GM18873 (cell line): Measurements from ENCODE around the gene NPAS3.

ENCODE experiments used
- ATAC-seq: cut with Tn5 transposase; IDR thresholded peaks from one replicate; pipeline ENCODE4 v1.9.1; 2021; ENCODE audit warnings: mild to moderate bottlenecking, moderate library complexity, moderate number of reproducible peaks; ENCODE audit not compliant: unreplicated experiment, low FRiP score

Gene NPAS3

DNA sequence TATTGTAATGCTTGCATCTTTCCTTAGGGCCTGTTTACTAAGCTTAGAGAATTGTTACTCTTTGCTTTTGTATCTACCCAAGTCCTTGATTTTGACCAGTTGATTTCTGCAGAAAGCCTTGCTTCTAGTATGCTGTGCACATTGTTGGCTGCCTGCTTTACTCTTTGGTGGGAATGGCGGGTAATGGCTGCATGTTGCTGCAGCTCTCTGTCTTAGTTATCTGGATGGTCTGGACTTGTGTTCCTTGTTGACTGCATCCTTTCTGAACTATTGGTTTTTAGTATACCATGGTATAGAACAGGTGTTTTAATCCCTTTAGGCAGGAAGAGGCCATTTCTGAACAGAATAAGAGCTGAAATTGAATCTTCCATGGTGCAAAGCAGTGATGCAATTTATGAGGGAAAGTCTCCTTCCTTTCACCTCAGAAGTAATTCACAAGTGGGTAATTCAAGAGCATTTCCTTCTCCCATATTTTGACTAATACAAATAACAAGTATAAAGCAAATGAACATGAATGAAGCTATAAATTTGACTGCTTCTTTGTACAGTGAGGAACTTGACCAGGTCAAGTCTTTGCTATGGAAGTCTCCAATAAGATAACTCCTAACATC, 466.4 kb downstream of the NPAS3 start:
- no peak for ATAC-seq

- no peak for ATAC-seq
Observed at GRCh38 chr14:33406766-33407165, 468.1 kb downstream of the NPAS3 start.

DNA sequence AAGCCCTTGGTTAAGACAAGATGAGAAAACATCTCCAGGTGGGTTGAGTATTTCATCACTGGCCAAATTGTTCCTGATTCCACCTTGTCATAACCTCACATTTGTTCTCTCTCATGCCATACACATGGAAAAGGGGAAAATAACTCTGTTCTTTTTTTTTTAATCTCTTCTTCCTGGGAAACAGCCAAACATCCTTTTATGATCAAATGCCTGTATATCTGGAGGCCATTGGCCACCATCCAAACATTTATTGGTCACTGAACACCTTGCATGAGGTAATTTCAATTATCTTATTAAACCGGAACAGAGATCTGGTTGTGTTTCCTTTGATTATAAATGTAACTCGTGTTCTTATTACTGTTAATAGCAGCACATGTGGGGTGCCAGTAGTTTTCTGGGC, 469.6 kb downstream of the NPAS3 start:
- no peak for ATAC-seq

- ATAC-seq, result no peak
Observed at GRCh38 chr14:33412450-33412849, 473.8 kb downstream of the NPAS3 start.

- no peak for ATAC-seq
Observed at GRCh38 chr14:33413381-33413780, 474.7 kb downstream of the NPAS3 start.

- no peak for ATAC-seq
Observed at GRCh38 chr14:33414041-33414440, 475.4 kb downstream of the NPAS3 start.

GRCh38 chr14:33420051-33420627, 481.5 kb downstream of the NPAS3 start:
- no peak for ATAC-seq

- ATAC-seq, result no peak
Observed at GRCh38 chr14:33430414-33431035, 491.8 kb downstream of the NPAS3 start.

DNA sequence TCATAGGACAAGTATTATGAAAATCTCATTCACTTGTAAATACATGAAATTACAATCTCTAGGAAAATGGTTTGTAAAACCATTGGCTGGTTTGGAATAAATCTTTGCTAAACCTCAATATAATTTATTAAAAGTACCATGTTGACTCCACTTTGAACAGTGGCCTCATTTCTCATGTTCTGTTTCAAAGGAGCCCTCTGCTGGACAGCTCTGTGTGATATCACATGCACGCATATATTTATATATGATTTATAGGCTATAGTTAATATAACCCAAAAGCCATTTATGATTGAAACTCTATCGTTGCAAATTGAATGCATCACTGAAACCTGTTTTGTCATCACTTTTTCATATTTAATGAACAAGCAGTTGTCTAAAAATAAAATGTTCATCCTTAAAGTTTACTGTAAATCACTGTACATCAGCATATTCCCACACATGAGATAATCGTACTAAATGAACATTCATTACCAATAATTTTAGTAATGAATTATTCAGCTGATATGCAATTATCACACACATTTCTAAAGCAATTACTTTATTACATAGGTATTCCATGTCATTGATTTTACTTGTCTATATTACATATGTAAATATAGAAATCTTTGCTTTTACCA, 493.8 kb downstream of the NPAS3 start:
- no peak for ATAC-seq

GRCh38 chr14:33433396-33433795, 494.7 kb downstream of the NPAS3 start:
- no peak for ATAC-seq

DNA sequence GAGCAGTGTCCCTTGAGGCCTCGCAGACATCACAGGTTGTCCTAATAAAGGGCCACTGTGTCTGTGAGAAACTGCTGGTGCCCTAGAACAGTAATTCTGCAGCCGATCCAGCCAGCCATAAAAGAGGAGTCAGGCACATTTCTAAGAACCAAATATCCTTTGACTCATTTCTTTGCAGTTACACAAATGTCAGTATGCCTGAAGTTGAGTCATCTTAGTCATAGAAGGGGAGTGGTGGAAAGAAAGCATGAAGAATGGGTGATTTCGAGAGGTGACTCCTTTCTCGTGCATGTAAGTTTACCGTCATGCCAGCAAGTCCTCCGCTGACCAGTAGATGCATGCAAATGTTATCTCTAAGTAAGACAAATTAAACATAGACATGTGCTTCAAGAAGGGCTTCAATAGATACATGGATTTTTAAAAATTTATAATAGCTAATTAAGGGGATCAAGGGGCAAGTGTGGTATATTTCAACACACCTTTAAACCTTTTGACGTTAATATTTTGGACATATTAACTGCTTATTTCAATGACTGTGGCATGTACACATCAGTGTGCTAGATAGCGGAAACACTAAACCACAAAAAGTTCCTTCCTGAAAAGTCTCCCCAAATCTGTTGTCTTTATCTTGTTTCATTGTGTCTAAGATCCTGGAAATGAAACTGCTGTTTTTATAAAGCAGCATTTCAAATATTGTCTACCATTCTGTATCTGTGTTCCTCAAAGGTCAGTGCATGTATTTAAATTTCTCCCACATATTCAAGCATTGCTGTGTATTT, 497.4 kb downstream of the NPAS3 start:
- ATAC-seq, result no peak

DNA sequence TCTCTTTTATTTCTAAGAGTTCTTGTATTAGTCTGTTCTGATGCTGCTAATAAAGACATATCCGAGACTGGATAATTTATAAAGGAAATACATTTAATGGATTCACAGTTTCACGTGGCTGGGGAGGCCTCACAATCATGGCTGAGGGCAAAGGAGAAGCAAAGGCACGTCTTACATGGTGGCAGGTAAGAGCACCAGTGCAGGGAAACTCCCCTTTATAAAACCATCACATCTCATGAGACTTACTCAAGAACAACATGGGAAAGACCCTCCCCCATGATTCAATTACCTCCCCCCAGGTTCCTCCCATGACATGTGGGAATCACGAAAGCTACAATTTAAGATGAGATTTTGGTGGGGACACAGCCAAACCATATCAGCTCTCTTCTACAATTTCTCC, 503.0 kb downstream of the NPAS3 start:
- ATAC-seq, result no peak

GRCh38 chr14:33444136-33444535, 505.5 kb downstream of the NPAS3 start:
- ATAC-seq, result no peak

- ATAC-seq, result no peak
Observed at GRCh38 chr14:33449268-33449667, 510.6 kb downstream of the NPAS3 start.

- ATAC-seq, result no peak
Observed at GRCh38 chr14:33449703-33450395, 511.2 kb downstream of the NPAS3 start.

GRCh38 chr14:33450416-33450815, 511.7 kb downstream of the NPAS3 start:
- no peak for ATAC-seq

GRCh38 chr14:33451211-33451610, 512.5 kb downstream of the NPAS3 start:
- ATAC-seq, result no peak

- ATAC-seq, result no peak
Observed at GRCh38 chr14:33452995-33453394, 514.3 kb downstream of the NPAS3 start.

DNA sequence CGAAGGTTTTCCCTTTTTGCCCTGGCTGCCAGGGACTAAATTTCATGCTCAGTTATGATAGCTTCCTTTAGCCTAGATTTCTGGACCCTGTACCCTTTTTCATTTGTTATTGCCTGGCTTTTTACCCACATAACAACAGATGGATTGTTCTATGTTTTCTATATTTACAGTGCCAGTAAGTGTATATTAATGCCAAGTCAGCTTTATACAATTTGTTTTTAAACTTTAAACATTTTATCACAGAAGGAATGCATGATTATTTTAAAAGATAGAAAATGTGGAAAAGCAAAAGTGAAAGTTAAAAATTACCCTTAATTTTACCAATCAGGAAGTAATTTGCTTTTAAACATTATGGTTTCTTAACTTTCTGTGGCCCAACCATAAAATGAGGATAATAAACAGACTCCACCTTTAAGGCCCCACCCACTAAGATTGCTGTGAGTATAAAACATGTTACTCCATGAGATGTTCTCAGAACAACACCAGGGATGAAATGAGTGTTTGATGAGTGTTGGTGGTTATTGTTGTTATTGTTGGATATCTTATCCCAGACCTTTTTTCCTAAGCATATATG, 515.4 kb downstream of the NPAS3 start:
- ATAC-seq, result no peak

DNA sequence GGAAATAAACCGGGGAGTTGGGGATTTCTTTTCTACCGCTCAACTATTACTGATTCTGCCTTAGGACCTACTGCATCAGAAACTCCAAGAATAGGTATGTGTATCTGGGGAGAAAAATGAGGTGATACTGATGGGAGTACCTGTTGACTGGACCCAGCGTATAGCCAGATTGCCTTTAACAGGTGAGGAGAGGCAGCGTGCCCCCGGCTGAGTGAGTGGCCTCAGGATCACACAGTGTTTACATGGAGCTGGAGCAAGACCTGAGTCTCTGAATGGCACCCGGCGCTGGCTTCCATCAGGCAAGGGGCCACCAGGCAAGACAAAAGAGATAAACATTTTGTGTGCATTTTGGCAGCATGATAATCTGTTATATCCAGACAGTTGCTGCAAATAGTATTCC, 516.0 kb downstream of the NPAS3 start:
- no peak for ATAC-seq
